Adrenal gland (tissue), 5 donors: ENCODE measurements around the gene EGFLAM.

Experiments
- POLR2A ChIP-seq, 2 donors: fragments of 450-650 bp; IDR thresholded peaks; one replicate each; pipeline ENCODE4 v1.6.1; 2017; ENCODE audit warnings: antibody characterized with exemption in 2 of 2, mild to moderate bottlenecking in 2 of 2, moderate library complexity in 1 of 2
- TF ChIP-seq, protein P1 (sequence below), 6 experiments: fragments of 450-650 bp in 4 of 6; fragments of 200-600 bp in 2 of 6; sonication (generic) in 1 of 6; IDR thresholded peaks; 1 replicate in 5 of 6; 2 replicates in 1 of 6; pipeline versions ENCODE4 v1.5.1 to v1.8.0; 2016 to 2021; ENCODE audit warnings: antibody characterized with exemption in 6 of 6, mild to moderate bottlenecking in 2 of 6, moderate library complexity in 1 of 6
- donor health status: DM: no; HTN: no; CAD: no.

DNA sequence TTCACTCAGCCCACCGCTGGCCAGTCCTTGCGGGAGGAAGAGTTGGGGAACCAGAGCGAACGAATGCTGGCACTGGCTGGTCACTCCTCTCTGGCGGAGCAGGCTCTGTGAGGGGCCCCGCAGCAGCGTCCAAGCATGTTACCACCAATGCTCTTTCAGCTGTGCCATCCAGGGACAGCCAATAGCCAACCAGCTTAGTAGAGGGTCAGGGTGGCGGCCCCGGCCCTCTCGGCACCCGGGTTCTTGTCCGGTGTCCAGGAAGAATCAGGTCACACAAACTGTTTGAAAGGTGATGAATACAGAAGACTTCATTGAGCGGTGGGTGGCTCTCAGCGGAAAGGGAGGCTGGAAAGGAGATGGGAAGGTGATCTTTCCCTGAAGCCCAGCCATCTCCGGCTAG lies 135.3 kb downstream of the EGFLAM start:
- TF ChIP-seq, protein P1, sequence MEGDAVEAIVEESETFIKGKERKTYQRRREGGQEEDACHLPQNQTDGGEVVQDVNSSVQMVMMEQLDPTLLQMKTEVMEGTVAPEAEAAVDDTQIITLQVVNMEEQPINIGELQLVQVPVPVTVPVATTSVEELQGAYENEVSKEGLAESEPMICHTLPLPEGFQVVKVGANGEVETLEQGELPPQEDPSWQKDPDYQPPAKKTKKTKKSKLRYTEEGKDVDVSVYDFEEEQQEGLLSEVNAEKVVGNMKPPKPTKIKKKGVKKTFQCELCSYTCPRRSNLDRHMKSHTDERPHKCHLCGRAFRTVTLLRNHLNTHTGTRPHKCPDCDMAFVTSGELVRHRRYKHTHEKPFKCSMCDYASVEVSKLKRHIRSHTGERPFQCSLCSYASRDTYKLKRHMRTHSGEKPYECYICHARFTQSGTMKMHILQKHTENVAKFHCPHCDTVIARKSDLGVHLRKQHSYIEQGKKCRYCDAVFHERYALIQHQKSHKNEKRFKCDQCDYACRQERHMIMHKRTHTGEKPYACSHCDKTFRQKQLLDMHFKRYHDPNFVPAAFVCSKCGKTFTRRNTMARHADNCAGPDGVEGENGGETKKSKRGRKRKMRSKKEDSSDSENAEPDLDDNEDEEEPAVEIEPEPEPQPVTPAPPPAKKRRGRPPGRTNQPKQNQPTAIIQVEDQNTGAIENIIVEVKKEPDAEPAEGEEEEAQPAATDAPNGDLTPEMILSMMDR (IDR thresholded peaks at IDR 0.05): no peak
- TF ChIP-seq POLR2A (IDR thresholded peaks at IDR 0.05): no peak
